SK-N-SH treated with all-trans-retinoic acid at 6 μM for 48 hours (cell line): ENCODE data around the gene EML5.

Experiments used
- ATAC-seq: fragments of 200-7000 bp; cut with Tn5 transposase; 3 replicates; pipeline ENCODE4 v1.9.1; 2020; ENCODE audit warnings: mild to moderate bottlenecking, moderate library complexity
- ARNTL ChIP-seq: fragments of 450-650 bp; formaldehyde crosslinking; IDR thresholded peaks from 2 replicates; pipeline ENCODE4 v1.5.0; 2020; ENCODE audit warnings: low read depth, mild to moderate bottlenecking, moderate library complexity, borderline replicate concordance
- CSDC2 ChIP-seq: fragments of 250-450 bp; sonication (Bioruptor Pico); IDR thresholded peaks from 2 replicates; pipeline ENCODE4 v1.5.0; 2020; ENCODE audit warnings: mild to moderate bottlenecking, moderate library complexity
- ESRRG ChIP-seq: fragments of 250-450 bp; sonication (Bioruptor Pico); IDR thresholded peaks from 2 replicates; pipeline ENCODE4 v1.6.1; 2021; ENCODE audit warnings: mild to moderate bottlenecking
- GLIS3 ChIP-seq: fragments of 250-450 bp; sonication (Bioruptor Pico); IDR thresholded peaks from 2 replicates; pipeline ENCODE4 v1.5.0; 2020; ENCODE audit warnings: mild to moderate bottlenecking, moderate library complexity
- ISL1 ChIP-seq: fragments of 250-450 bp; sonication (Bioruptor Pico); IDR thresholded peaks from 2 replicates; pipeline ENCODE4 v2.1.2; 2022; ENCODE audit warnings: mild to moderate bottlenecking, moderate library complexity
- OSR1 ChIP-seq: fragments of 250-450 bp; sonication (Bioruptor Pico); IDR thresholded peaks from 2 replicates; pipeline ENCODE4 v1.8.0; 2022; ENCODE audit warnings: moderate library complexity, mild to moderate bottlenecking, inconsistent platforms
- RARB ChIP-seq: fragments of 250-450 bp; sonication (Bioruptor Pico); IDR thresholded peaks from 2 replicates; pipeline ENCODE4 v1.8.0; 2021; ENCODE audit warnings: mild to moderate bottlenecking, moderate library complexity
- SNAI2 ChIP-seq: fragments of 250-450 bp; sonication (Bioruptor Pico); IDR thresholded peaks from 2 replicates; pipeline ENCODE4 v1.5.0; 2020; ENCODE audit warnings: mild to moderate bottlenecking, moderate library complexity
- TCF4 ChIP-seq: fragments of 250-450 bp; sonication (Bioruptor Pico); IDR thresholded peaks from 2 replicates; pipeline ENCODE4 v1.8.0; 2021; ENCODE audit warnings: mild to moderate bottlenecking, moderate library complexity, borderline replicate concordance
- ZC3H10 ChIP-seq: fragments of 250-450 bp; sonication (Bioruptor Pico); IDR thresholded peaks from 2 replicates; pipeline ENCODE4 v1.5.1; 2021; ENCODE audit warnings: mild to moderate bottlenecking, moderate library complexity
- ZFP3 ChIP-seq: fragments of 250-450 bp; sonication (Bioruptor Pico); IDR thresholded peaks from 2 replicates; pipeline ENCODE4 v1.5.0; 2020; ENCODE audit warnings: mild to moderate bottlenecking, moderate library complexity
- ZFP30 ChIP-seq: fragments of 450-650 bp; formaldehyde crosslinking; IDR thresholded peaks from 2 replicates; pipeline ENCODE4 v1.5.0; 2022; ENCODE audit warnings: mild to moderate bottlenecking, moderate library complexity
- ZNF565 ChIP-seq: fragments of 450-650 bp; formaldehyde crosslinking; conservative IDR thresholded peaks from 2 replicates; pipeline ENCODE4 v1.5.0; 2020; ENCODE audit warnings: low read depth, mild to moderate bottlenecking, moderate library complexity
- ZNF70 ChIP-seq: fragments of 450-650 bp; formaldehyde crosslinking; IDR thresholded peaks from 2 replicates; pipeline ENCODE4 v1.5.0; 2020; ENCODE audit warnings: mild to moderate bottlenecking, moderate library complexity
- ZNF8 ChIP-seq: fragments of 450-650 bp; formaldehyde crosslinking; IDR thresholded peaks from 2 replicates; pipeline ENCODE4 v1.5.0; 2020; ENCODE audit warnings: mild to moderate bottlenecking, moderate library complexity
- TF ChIP-seq, protein P1 (sequence below): fragments of 250-450 bp; sonication (Bioruptor Pico); IDR thresholded peaks from 2 replicates; pipeline ENCODE4 v1.5.1; 2020; ENCODE audit warnings: low read depth, mild to moderate bottlenecking, moderate library complexity
- TF ChIP-seq, protein P2 (sequence below): fragments of 250-450 bp; sonication (Bioruptor Pico); IDR thresholded peaks from 2 replicates; pipeline ENCODE4 v1.5.0; 2020; ENCODE audit warnings: mild to moderate bottlenecking, moderate library complexity
- TF ChIP-seq, protein P3 (sequence below): fragments of 250-450 bp; sonication (Bioruptor Pico); IDR thresholded peaks from 2 replicates; pipeline ENCODE4 v1.8.0; 2020; ENCODE audit warnings: mild to moderate bottlenecking, moderate library complexity, borderline replicate concordance
- TF ChIP-seq, protein P4 (sequence below): fragments of 250-450 bp; sonication (Bioruptor Pico); IDR thresholded peaks from 2 replicates; pipeline ENCODE4 v1.8.0; 2021; ENCODE audit warnings: low read depth, mild to moderate bottlenecking, moderate library complexity, borderline replicate concordance
- TF ChIP-seq, protein P5 (sequence below): fragments of 250-450 bp; sonication (Bioruptor Pico); IDR thresholded peaks from 2 replicates; pipeline ENCODE4 v1.5.1; 2021; ENCODE audit warnings: mild to moderate bottlenecking, moderate library complexity

EML5 gene

DNA sequence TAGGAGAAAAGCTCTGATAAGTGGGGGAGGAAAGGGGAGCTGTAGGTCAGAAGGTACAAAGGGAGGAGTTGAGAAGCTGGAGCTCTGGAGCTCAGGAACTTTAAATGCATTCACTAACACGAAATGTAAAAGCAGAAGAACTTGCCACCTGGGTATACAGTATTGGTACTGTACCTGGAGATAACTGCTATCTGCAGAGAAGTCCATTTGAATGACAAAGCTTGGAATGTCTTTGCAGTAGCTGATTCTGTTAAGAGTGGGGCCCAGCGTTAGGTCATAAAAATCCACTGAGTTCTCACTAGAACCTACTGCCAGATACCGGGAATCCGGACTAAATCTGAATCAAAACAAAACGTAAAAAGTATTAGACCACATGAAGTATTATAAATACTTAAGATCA, 174.3 kb downstream of the EML5 start:
- TF ChIP-seq TCF4 (CRISPR knock-in tag) = no peak
- ATAC-seq = no peak

DNA sequence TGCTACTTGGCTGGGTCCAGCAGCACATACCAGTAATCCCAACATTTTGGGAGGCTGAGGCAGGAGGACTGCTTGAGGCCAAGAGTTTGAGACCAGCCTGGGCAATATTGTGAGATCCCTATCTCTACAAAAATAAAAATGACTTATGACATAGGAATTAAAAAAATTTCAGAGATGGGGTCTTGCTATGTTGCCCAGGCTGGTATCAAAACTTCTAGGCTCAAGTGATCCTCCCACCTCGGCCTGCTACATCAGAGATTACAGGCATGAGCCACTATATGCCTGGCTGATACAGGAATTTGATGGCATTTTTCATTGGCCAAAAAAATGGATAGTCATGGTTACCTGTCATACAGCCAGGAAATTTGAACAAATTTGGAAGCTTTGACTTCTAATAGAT, 175.3 kb downstream of the EML5 start:
- ATAC-seq = no peak
- no peak for TF ChIP-seq ZFP30
- TF ChIP-seq ZNF70 = no peak
- no peak for TF ChIP-seq SNAI2 (CRISPR knock-in tag)
- TF ChIP-seq, protein P1, sequence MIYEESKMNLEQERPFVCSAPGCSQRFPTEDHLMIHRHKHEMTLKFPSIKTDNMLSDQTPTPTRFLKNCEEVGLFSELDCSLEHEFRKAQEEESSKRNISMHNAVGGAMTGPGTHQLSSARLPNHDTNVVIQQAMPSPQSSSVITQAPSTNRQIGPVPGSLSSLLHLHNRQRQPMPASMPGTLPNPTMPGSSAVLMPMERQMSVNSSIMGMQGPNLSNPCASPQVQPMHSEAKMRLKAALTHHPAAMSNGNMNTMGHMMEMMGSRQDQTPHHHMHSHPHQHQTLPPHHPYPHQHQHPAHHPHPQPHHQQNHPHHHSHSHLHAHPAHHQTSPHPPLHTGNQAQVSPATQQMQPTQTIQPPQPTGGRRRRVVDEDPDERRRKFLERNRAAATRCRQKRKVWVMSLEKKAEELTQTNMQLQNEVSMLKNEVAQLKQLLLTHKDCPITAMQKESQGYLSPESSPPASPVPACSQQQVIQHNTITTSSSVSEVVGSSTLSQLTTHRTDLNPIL (CRISPR knock-in tag) = no peak
- TF ChIP-seq, protein P2, sequence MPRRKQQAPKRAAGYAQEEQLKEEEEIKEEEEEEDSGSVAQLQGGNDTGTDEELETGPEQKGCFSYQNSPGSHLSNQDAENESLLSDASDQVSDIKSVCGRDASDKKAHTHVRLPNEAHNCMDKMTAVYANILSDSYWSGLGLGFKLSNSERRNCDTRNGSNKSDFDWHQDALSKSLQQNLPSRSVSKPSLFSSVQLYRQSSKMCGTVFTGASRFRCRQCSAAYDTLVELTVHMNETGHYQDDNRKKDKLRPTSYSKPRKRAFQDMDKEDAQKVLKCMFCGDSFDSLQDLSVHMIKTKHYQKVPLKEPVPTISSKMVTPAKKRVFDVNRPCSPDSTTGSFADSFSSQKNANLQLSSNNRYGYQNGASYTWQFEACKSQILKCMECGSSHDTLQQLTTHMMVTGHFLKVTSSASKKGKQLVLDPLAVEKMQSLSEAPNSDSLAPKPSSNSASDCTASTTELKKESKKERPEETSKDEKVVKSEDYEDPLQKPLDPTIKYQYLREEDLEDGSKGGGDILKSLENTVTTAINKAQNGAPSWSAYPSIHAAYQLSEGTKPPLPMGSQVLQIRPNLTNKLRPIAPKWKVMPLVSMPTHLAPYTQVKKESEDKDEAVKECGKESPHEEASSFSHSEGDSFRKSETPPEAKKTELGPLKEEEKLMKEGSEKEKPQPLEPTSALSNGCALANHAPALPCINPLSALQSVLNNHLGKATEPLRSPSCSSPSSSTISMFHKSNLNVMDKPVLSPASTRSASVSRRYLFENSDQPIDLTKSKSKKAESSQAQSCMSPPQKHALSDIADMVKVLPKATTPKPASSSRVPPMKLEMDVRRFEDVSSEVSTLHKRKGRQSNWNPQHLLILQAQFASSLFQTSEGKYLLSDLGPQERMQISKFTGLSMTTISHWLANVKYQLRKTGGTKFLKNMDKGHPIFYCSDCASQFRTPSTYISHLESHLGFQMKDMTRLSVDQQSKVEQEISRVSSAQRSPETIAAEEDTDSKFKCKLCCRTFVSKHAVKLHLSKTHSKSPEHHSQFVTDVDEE (CRISPR knock-in tag) = no peak
- TF ChIP-seq, protein P3, sequence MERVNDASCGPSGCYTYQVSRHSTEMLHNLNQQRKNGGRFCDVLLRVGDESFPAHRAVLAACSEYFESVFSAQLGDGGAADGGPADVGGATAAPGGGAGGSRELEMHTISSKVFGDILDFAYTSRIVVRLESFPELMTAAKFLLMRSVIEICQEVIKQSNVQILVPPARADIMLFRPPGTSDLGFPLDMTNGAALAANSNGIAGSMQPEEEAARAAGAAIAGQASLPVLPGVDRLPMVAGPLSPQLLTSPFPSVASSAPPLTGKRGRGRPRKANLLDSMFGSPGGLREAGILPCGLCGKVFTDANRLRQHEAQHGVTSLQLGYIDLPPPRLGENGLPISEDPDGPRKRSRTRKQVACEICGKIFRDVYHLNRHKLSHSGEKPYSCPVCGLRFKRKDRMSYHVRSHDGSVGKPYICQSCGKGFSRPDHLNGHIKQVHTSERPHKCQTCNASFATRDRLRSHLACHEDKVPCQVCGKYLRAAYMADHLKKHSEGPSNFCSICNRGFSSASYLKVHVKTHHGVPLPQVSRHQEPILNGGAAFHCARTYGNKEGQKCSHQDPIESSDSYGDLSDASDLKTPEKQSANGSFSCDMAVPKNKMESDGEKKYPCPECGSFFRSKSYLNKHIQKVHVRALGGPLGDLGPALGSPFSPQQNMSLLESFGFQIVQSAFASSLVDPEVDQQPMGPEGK = no peak
- TF ChIP-seq RARB = no peak
- TF ChIP-seq, protein P4, sequence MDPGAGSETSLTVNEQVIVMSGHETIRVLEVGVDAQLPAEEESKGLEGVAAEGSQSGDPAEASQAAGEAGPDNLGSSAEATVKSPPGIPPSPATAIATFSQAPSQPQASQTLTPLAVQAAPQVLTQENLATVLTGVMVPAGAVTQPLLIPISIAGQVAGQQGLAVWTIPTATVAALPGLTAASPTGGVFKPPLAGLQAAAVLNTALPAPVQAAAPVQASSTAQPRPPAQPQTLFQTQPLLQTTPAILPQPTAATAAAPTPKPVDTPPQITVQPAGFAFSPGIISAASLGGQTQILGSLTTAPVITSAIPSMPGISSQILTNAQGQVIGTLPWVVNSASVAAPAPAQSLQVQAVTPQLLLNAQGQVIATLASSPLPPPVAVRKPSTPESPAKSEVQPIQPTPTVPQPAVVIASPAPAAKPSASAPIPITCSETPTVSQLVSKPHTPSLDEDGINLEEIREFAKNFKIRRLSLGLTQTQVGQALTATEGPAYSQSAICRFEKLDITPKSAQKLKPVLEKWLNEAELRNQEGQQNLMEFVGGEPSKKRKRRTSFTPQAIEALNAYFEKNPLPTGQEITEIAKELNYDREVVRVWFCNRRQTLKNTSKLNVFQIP (CRISPR knock-in tag) = no peak
- TF ChIP-seq OSR1 (CRISPR knock-in tag) = no peak
- no peak for TF ChIP-seq ESRRG
- no peak for TF ChIP-seq ZNF8 (CRISPR knock-in tag)

DNA sequence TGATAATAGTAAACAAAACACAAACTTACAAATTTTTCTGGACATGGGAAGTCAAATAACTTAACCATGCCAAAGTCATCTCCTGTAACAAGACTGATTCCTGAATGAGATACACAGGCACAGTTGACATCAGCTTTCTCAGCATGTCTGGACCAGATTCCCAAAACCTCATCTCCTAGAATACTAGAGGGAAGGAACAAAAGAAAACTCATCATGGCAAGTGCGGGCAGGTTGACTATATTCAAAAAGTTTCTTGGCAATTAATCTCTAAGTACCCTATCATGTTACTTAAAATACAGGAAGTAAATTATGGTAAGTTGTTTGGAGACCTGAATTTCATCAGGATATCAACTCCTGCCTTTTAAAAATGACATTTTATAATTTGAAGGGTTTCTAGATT, 176.1 kb downstream of the EML5 start:
- no peak for TF ChIP-seq ZC3H10 (CRISPR knock-in tag)
- no peak for TF ChIP-seq CSDC2 (CRISPR knock-in tag)
- TF ChIP-seq ARNTL (CRISPR knock-in tag) = no peak
- TF ChIP-seq TCF4 (CRISPR knock-in tag) = no peak
- no peak for TF ChIP-seq OSR1 (CRISPR knock-in tag)
- TF ChIP-seq, protein P4 (CRISPR knock-in tag) = no peak
- no peak for TF ChIP-seq SNAI2 (CRISPR knock-in tag)
- TF ChIP-seq, protein P5, sequence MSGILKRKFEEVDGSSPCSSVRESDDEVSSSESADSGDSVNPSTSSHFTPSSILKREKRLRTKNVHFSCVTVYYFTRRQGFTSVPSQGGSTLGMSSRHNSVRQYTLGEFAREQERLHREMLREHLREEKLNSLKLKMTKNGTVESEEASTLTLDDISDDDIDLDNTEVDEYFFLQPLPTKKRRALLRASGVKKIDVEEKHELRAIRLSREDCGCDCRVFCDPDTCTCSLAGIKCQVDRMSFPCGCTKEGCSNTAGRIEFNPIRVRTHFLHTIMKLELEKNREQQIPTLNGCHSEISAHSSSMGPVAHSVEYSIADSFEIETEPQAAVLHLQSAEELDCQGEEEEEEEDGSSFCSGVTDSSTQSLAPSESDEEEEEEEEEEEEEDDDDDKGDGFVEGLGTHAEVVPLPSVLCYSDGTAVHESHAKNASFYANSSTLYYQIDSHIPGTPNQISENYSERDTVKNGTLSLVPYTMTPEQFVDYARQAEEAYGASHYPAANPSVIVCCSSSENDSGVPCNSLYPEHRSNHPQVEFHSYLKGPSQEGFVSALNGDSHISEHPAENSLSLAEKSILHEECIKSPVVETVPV = no peak
- TF ChIP-seq, protein P2 (CRISPR knock-in tag) = no peak
- no peak for TF ChIP-seq RARB
- no peak for TF ChIP-seq GLIS3 (CRISPR knock-in tag)
- TF ChIP-seq ISL1 = no peak
- TF ChIP-seq ZFP3 (CRISPR knock-in tag) = no peak
- no peak for TF ChIP-seq ESRRG
- no peak for TF ChIP-seq ZFP30
- TF ChIP-seq, protein P1 (CRISPR knock-in tag) = no peak
- no peak for TF ChIP-seq ZNF565 (CRISPR knock-in tag)
- no peak for ATAC-seq
